K562 (cell line): ENCODE measurements around the gene SLC25A21. TPM values are rescaled to one million over a fixed set of nuclear protein-coding genes. Genes with fewer than 3 reads are reported as not detected.

Experiments
- ATAC-seq: fragments of 200-7000 bp; cut with Tn5 transposase; 3 replicates; pipeline ENCODE4 v1.9.1; 2020; ENCODE audit warnings: moderate library complexity
- BruUV-seq: library from RNA; stranded (reverse); fragments of 400-500 nt; replicated peaks from 2 replicates; lab custom pipeline; 2021; lab: Mats Ljungman, UMichigan
- CTCF ChIA-PET: fragments of 300-600 bp; formaldehyde crosslinking; extraction: SDS; loops from one replicate; lab custom pipeline; 2021; ENCODE audit warnings: low intra/inter-chr PET ratio; lab: Yijun Ruan, JAX
- POLR2A ChIA-PET: fragments of 300-600, 350-650 bp; sonication (Branson Sonifier 250); formaldehyde crosslinking; extraction: SDS; loops from one replicate; lab custom pipeline; 2021; ENCODE audit warnings: antibody characterized with exemption, inconsistent platforms; lab: Yijun Ruan, JAX
- DNase-seq, 4 experiments: peaks; one replicate each; pipeline versions ENCODE4 v3.0.0 to v3.0.0-alpha.2; 2011 to 2018; ENCODE audit warnings: low spot score in 3 of 4, mixed read lengths in 3 of 4; ENCODE audit errors: extremely low read depth in 1 of 4
- FAIRE-seq: peaks from 2 replicates; lab custom pipeline; 2011; peaks lifted over from hg19 to GRCh38; lab: Jason Lieb, UNC
- H2AFZ ChIP-seq: 2 replicates; pipeline ENCODE4 v1.6.0; 2011; ENCODE audit warnings: low read depth, low read length, control low read depth, inconsistent platforms
- H3K27ac ChIP-seq: fragments of 200-600 bp; 3 replicates; pipeline ENCODE4 v1.8.0; 2011; ENCODE audit warnings: low read depth, mild to moderate bottlenecking, control low read depth, inconsistent platforms, low read length, moderate library complexity, mixed read lengths; ENCODE audit errors: extremely low read depth
- H3K27me3 ChIP-seq, 2 experiments: fragments of 300-600 bp in 1 of 2; 2 replicates in 1 of 2; 3 replicates in 1 of 2; pipeline versions ENCODE4 v1.6.0 to v1.8.0; 2011; ENCODE audit warnings: inconsistent platforms in 2 of 2, low read length in 2 of 2, mild to moderate bottlenecking in 1 of 2, mixed read lengths in 1 of 2, moderate library complexity in 1 of 2; ENCODE audit not compliant: control insufficient read depth in 2 of 2, insufficient read depth in 2 of 2
- H3K36me3 ChIP-seq: fragments of 300-600 bp; 3 replicates; pipeline ENCODE4 v1.8.0; 2011; ENCODE audit warnings: mild to moderate bottlenecking, low read length, inconsistent platforms; ENCODE audit not compliant: control insufficient read depth, insufficient read depth
- H3K4me1 ChIP-seq, 2 experiments: fragments of 200-600 bp in 1 of 2; replicated peaks in 1 of 2; 2 replicates in 1 of 2; 3 replicates in 1 of 2; pipeline versions ENCODE4 v1.5.1 to v1.8.0; 2011; ENCODE audit warnings: inconsistent platforms in 2 of 2, low read length in 2 of 2, mild to moderate bottlenecking in 1 of 2, mixed read lengths in 1 of 2, moderate library complexity in 1 of 2; ENCODE audit not compliant: control insufficient read depth in 2 of 2, insufficient read depth in 2 of 2
- H3K4me2 ChIP-seq: 2 replicates; pipeline ENCODE4 v1.6.1; 2011; ENCODE audit warnings: low read length, control low read depth, inconsistent platforms, mixed read lengths; ENCODE audit not compliant: insufficient read depth
- H3K4me3 ChIP-seq: fragments of 200-600 bp; sonication (generic), shearing (Covaris generic); 2 replicates; pipeline ENCODE4 v1.5.1; 2016; ENCODE audit warnings: control low read depth, inconsistent platforms
- H3K79me2 ChIP-seq: fragments of 200-600 bp; 3 replicates; pipeline ENCODE4 v1.8.0; 2011; ENCODE audit warnings: low read length, inconsistent platforms; ENCODE audit not compliant: control insufficient read depth, insufficient read depth
- H3K9ac ChIP-seq, 2 experiments: 2 replicates each; pipeline versions ENCODE4 v1.6.0 to v1.6.1; 2011; ENCODE audit warnings: low read depth in 2 of 2, low read length in 2 of 2, control low read depth in 1 of 2, inconsistent platforms in 1 of 2, mild to moderate bottlenecking in 1 of 2, mixed read lengths in 1 of 2; ENCODE audit not compliant: insufficient read depth in 1 of 2
- H3K9me1 ChIP-seq: one replicate; pipeline ENCODE4 v1.6.0; 2011; ENCODE audit warnings: inconsistent platforms, mild to moderate bottlenecking, low read length, moderate library complexity; ENCODE audit not compliant: control insufficient read depth, insufficient read depth
- H3K9me3 ChIP-seq: replicated peaks from 2 replicates; pipeline ENCODE4 v1.5.1; 2011; ENCODE audit warnings: low read depth, low read length, inconsistent platforms; ENCODE audit not compliant: control insufficient read depth, insufficient read depth
- H4K20me1 ChIP-seq: replicated peaks from 2 replicates; pipeline ENCODE4 v1.6.1; 2011; ENCODE audit warnings: low read length, inconsistent platforms, mixed read lengths; ENCODE audit not compliant: control insufficient read depth, insufficient read depth
- CAMTA2 ChIP-seq: fragments of 250-450 bp; sonication (Bioruptor Pico); conservative IDR thresholded peaks from 2 replicates; pipeline ENCODE4 v1.5.1; 2022
- CREB3L1 ChIP-seq: fragments of 450-650 bp; IDR thresholded peaks from 2 replicates; pipeline ENCODE4 v1.6.1; 2014; ENCODE audit warnings: low read depth, mild to moderate bottlenecking, moderate library complexity, borderline replicate concordance
- FOXK2 ChIP-seq, 2 experiments: fragments of 450-650 bp; IDR thresholded peaks in 1 of 2; conservative IDR thresholded peaks in 1 of 2; 2 replicates each; pipeline ENCODE4 v1.6.1; 2016; ENCODE audit warnings: low read depth in 2 of 2, mild to moderate bottlenecking in 1 of 2
- MCM5 ChIP-seq: fragments of 450-650 bp; IDR thresholded peaks from 2 replicates; pipeline ENCODE4 v1.6.1; 2016; ENCODE audit warnings: low read depth
- NCOR1 ChIP-seq: fragments of 450-650 bp; IDR thresholded peaks from 2 replicates; pipeline ENCODE4 v1.6.1; 2016; ENCODE audit warnings: mild to moderate bottlenecking, moderate library complexity
- NELFE ChIP-seq: IDR thresholded peaks from 2 replicates; pipeline ENCODE4 v1.6.1; 2011; ENCODE audit warnings: mild to moderate bottlenecking; ENCODE audit not compliant: insufficient read depth, insufficient read length
- PCBP1 ChIP-seq: fragments of 200-400 bp; formaldehyde crosslinking; IDR thresholded peaks from 2 replicates; pipeline ENCODE4 v1.6.1; 2018; ENCODE audit warnings: mild to moderate bottlenecking, low read depth, low read length; ENCODE audit not compliant: poor library complexity, severe bottlenecking
- PTRF ChIP-seq: fragments of 450-650 bp; IDR thresholded peaks from 2 replicates; pipeline ENCODE4 v1.6.1; 2016; ENCODE audit warnings: mild to moderate bottlenecking, missing genetic modification characterization, missing compliant biosample characterization
- SOX6 ChIP-seq: fragments of 450-650 bp; IDR thresholded peaks from 2 replicates; pipeline ENCODE4 v1.6.1; 2014; ENCODE audit warnings: mild to moderate bottlenecking
- ZBTB43 ChIP-seq: sonication (generic); formaldehyde crosslinking; IDR thresholded peaks from 2 replicates; pipeline ENCODE4 v1.8.0; 2023; ENCODE audit warnings: mild to moderate bottlenecking, missing genetic modification reagents
- ZNF668 ChIP-seq: fragments of 250-450 bp; sonication (Bioruptor Pico); IDR thresholded peaks from 2 replicates; pipeline ENCODE4 v1.8.0; 2022; ENCODE audit warnings: mild to moderate bottlenecking, inconsistent platforms
- ZNF76 ChIP-seq: fragments of 250-450 bp; sonication (Bioruptor Pico); IDR thresholded peaks from 2 replicates; pipeline ENCODE4 v1.4.0; 2020; ENCODE audit warnings: mild to moderate bottlenecking, moderate library complexity, borderline replicate concordance
- WGBS: fragments of 100-300 bp; shearing (Covaris generic); methylation state at CpG from one replicate; pipeline ENCODE4 v1.1.6; 2016; ENCODE audit warnings: low coverage, mixed read lengths; ENCODE audit not compliant: insufficient coverage; ENCODE audit errors: missing lambda C conversion rate; 5-methylcytosine and 5-hydroxymethylcytosine counted together
- in situ Hi-C: fragments of 300-500 bp; cut with MboI; formaldehyde crosslinking; loops from 4 replicates; pipeline ENCODE4 v1.15.0; 2018; ENCODE audit warnings: inconsistent platforms, mixed read lengths
- intact Hi-C: fragments of 100-400 bp; cut with micrococcal nuclease; formaldehyde crosslinking; loops from 2 replicates; pipeline ENCODE4 v1.14.2; 2022
- polyA plus RNA-seq, 8 experiments: library from polyadenylated mRNA; depleted of rRNA in 4 of 8; stranded (reverse) in 5 of 8; unstranded in 3 of 8; fragments of >200 nt; fragmentation: Nextera tagmentation in 2 of 8; fragmentation: Illumina TruSeq in 1 of 8; extraction: Ambion mirVana in 2 of 8; extraction: Trizol in 1 of 8; gene quantifications; 2 replicates each; pipeline versions ENCODE4 v1.2.1 to v1.2.3, GENCODE V29; 2011 to 2014; ENCODE audit warnings: inconsistent platforms in 1 of 8, missing spikeins in 1 of 8
- total RNA-seq, 7 experiments: library from RNA; depleted of rRNA in 6 of 7; stranded (reverse); fragments of >200 nt in 6 of 7; fragmentation: Illumina TruSeq in 2 of 7; extraction: Trizol in 2 of 7; gene quantifications; 2 replicates each; pipeline versions ENCODE4 v1.2.1 to v1.2.3, GENCODE V29; 2011 to 2021; ENCODE audit warnings: low replicate concordance in 1 of 7
- TF ChIP-seq, protein P1 (sequence below), 3 experiments: IDR thresholded peaks in 2 of 3; conservative IDR thresholded peaks in 1 of 3; 2 replicates each; pipeline ENCODE4 v1.5.1; 2011 to 2012; ENCODE audit warnings: low read length in 3 of 3, mild to moderate bottlenecking in 3 of 3, control low read depth in 2 of 3, improper control_type of control experiment in 1 of 3, inconsistent platforms in 1 of 3, low read depth in 1 of 3, mixed read lengths in 1 of 3, moderate library complexity in 1 of 3; ENCODE audit not compliant: insufficient read depth in 2 of 3

The SLC25A21 gene
- total and polyA plus RNA-seq, 9 of the 15 experiments (the other 6 are each of a cell fraction or from before 2014, with no cell fraction given): 15.2 to 46.7 (median 28.7) TPM

GRCh38 chr14:37124614-37125013, 47.8 kb downstream of the SLC25A21 start (continued):
- TF ChIP-seq, protein P1, sequence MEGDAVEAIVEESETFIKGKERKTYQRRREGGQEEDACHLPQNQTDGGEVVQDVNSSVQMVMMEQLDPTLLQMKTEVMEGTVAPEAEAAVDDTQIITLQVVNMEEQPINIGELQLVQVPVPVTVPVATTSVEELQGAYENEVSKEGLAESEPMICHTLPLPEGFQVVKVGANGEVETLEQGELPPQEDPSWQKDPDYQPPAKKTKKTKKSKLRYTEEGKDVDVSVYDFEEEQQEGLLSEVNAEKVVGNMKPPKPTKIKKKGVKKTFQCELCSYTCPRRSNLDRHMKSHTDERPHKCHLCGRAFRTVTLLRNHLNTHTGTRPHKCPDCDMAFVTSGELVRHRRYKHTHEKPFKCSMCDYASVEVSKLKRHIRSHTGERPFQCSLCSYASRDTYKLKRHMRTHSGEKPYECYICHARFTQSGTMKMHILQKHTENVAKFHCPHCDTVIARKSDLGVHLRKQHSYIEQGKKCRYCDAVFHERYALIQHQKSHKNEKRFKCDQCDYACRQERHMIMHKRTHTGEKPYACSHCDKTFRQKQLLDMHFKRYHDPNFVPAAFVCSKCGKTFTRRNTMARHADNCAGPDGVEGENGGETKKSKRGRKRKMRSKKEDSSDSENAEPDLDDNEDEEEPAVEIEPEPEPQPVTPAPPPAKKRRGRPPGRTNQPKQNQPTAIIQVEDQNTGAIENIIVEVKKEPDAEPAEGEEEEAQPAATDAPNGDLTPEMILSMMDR (IDR thresholded peaks at IDR 0.05 in 2 of 3, conservative IDR thresholded peaks at IDR 0.05 in 1 of 3; ENCODE audit: insufficient read depth in 2 of 3, low read depth in 1 of 3, low read length in 3 of 3): peak in 2 of 3 experiments; percentile 17 to 38; a peak in 2 of 6 replicates

DNA sequence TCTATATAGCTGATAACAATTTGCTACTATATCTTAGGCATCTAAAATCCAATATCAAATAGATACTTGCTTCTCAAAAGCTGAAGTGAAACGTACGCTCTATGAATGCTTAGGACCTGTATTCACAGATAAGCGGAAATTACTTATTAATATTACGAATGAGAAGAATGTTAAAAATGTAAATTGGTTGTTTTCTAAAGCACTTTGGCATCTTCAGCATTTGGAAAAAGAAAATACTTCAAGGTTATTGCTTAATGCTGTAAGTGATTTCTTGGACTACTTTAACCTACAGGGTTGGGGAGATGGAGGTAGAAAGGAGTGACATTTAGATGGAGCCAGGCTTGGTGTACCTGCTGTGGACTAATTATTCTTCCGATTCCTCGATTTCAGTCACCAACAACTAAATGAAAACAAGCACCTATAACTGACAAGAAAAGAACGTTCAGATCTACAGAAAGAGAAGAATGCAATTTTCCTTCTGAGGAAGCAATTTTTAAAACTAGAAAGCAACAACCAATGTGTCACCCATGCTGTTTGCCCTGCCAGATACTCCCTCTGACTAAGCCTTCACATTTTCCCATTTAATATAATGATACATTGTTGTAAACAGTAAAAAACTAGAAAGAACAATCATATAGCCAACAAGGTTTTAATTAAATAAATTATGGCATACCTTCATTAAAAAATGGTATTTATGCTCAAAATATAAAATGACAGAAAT, 49.3 kb downstream of the SLC25A21 start:
- intact Hi-C loops (no loop called here), in situ Hi-C loops (no loop called here)
- FAIRE-seq (no peak), ATAC-seq (no peak), DNase-seq (no peak)
- Histone ChIP-seq H3K79me2 (peaks cover 27% of the 10 kb centered on the region; the same call in 2 of the 3 replicates), H3K4me1 (no peaks in the 10 kb centered on the region), H3K9ac (no peak overlapping the region), H3K9me1 (no peaks in the 10 kb centered on the region), H3K9me3 (no peaks in the 10 kb centered on the region), H3K27ac (no peak overlapping the region), H3K4me3 (no peak overlapping the region), H2AFZ (no peak overlapping the region), H3K36me3 (peaks cover 2% of the 10 kb centered on the region; the same call in 2 of the 3 replicates), H4K20me1 (no peaks in the 10 kb centered on the region), H3K27me3 (no peaks in the 10 kb centered on the region), H3K4me2 (no peak overlapping the region)
- ChIA-PET POLR2A (no interaction called here), CTCF (no interaction called here)
- 93% methylated on average over 7 of the region's 7 CpGs for WGBS
- no TSS peak for BruUV-seq
- TF ChIP-seq CAMTA2 (CRISPR knock-in tag) (no peak), NELFE (no peak), SOX6 (no peak), NCOR1 (no peak), ZNF668 (CRISPR knock-in tag) (no peak), PTRF (tag) (no peak), CREB3L1 (no peak), PCBP1 (no peak), ZBTB43 (CRISPR knock-in tag) (no peak), ZNF76 (CRISPR knock-in tag) (no peak), MCM5 (no peak), FOXK2 (conservative IDR thresholded peaks at IDR 0.05 in 1 of 2, IDR thresholded peaks at IDR 0.05 in 1 of 2; ENCODE audit: low read depth in 2 of 2) (no peak)
